CD4-positive, alpha-beta T cell (primary cell): Measurements from ENCODE around the gene COL15A1. TPM values are rescaled to one million over a fixed set of nuclear protein-coding genes. Genes with fewer than 3 reads are reported as not detected.

ENCODE experiments used
- ATAC-seq: fragments of 200-7000 bp; cut with Tn5 transposase; one replicate; pipeline ENCODE4 v1.10.0; 2022; ENCODE audit warnings: mild to moderate bottlenecking; ENCODE audit not compliant: poor library complexity
- CTCF ChIA-PET: fragments of 350-600 bp; sonication (Branson Sonifier 250); formaldehyde crosslinking; loops from one replicate; lab custom pipeline; 2021; ENCODE audit warnings: antibody characterized with exemption, inconsistent platforms; lab: Charles Lee
- POLR2A ChIA-PET: fragments of 350-600 bp; sonication (Branson Sonifier 250); formaldehyde crosslinking; loops from one replicate; lab custom pipeline; 2021; ENCODE audit warnings: antibody characterized with exemption, inconsistent platforms; lab: Charles Lee
- DNase-seq, 14 experiments: peaks; one replicate each; pipeline ENCODE4 v3.0.0-alpha.2; 2013 to 2020; ENCODE audit warnings: mixed read lengths in 2 of 14
- H3K27ac ChIP-seq, 2 donors: one replicate each; pipeline versions ENCODE4 v1.5.1 to v1.7.0; 2013; ENCODE audit warnings: low read length in 2 of 2, low read depth in 1 of 2, mild to moderate bottlenecking in 1 of 2
- H3K27me3 ChIP-seq, 2 experiments: 1 replicate in 1 of 2; 2 replicates in 1 of 2; pipeline versions ENCODE4 v1.6.1 to v1.7.0; 2013; ENCODE audit warnings: low read length in 2 of 2, control low read depth in 1 of 2, mild to moderate bottlenecking in 1 of 2, moderate library complexity in 1 of 2; ENCODE audit not compliant: insufficient read depth in 2 of 2, control insufficient read depth in 1 of 2
- H3K36me3 ChIP-seq: one replicate; pipeline ENCODE4 v1.6.1; 2013; ENCODE audit warnings: low read length, control low read depth; ENCODE audit not compliant: insufficient read depth
- H3K4me1 ChIP-seq: one replicate; pipeline ENCODE4 v1.6.1; 2013; ENCODE audit warnings: low read length, control low read depth; ENCODE audit not compliant: insufficient read depth
- H3K4me3 ChIP-seq: one replicate; pipeline ENCODE4 v1.5.1; 2013; ENCODE audit warnings: mild to moderate bottlenecking, low read length, moderate library complexity
- H3K9me3 ChIP-seq, 2 experiments: 1 replicate in 1 of 2; 2 replicates in 1 of 2; pipeline versions ENCODE4 v1.6.1 to v1.7.0; 2013; ENCODE audit warnings: low read length in 2 of 2, mild to moderate bottlenecking in 2 of 2, control low read depth in 1 of 2, moderate library complexity in 1 of 2; ENCODE audit not compliant: control insufficient read depth in 1 of 2, insufficient read depth in 1 of 2
- H3K27ac Mint-ChIP-seq: one replicate; pipeline ENCODE4 v1.8.0; 2020; ENCODE audit warnings: mixed read lengths
- H3K27me3 Mint-ChIP-seq: one replicate; pipeline ENCODE4 v1.8.0; 2021; ENCODE audit warnings: mixed read lengths
- H3K36me3 Mint-ChIP-seq: one replicate; pipeline ENCODE4 v1.8.0; 2021; ENCODE audit warnings: low read depth, mixed read lengths
- H3K4me1 Mint-ChIP-seq: one replicate; pipeline ENCODE4 v1.8.0; 2021; ENCODE audit warnings: low read depth, mixed read lengths
- H3K4me3 Mint-ChIP-seq: one replicate; pipeline ENCODE4 v1.8.0; 2020; ENCODE audit warnings: mild to moderate bottlenecking, mixed read lengths
- H3K9me3 Mint-ChIP-seq: one replicate; pipeline ENCODE4 v1.8.0; 2020; ENCODE audit warnings: mixed read lengths
- CTCF ChIP-seq: fragments of 200-600 bp; IDR thresholded peaks from one replicate; pipeline ENCODE4 v1.8.0; 2022; ENCODE audit warnings: antibody characterized with exemption, mild to moderate bottlenecking
- intact Hi-C, 2 experiments: fragments of 100-400 bp; cut with DNase I in 1 of 2; cut with micrococcal nuclease in 1 of 2; formaldehyde crosslinking; loops; one replicate each; pipeline versions ENCODE4 v1.15.1 to v1.9.0; 2023 to 2025; cut with DNase I, micrococcal nuclease
- total RNA-seq, 174 experiments: library from RNA in 2 of 174; stranded (reverse) in 2 of 174; gene quantifications; one replicate each; pipeline ENCODE4 v1.2.3 and lab custom pipeline; 2021 to 2026

Gene COL15A1
- total RNA-seq, 2 experiments from 2014 or later = not detected

- Histone ChIP-seq H3K27me3 (peaks cover 45 to 64% of the 10 kb centered on the region in 2 experiments), H3K9me3 (peaks cover 0 to 10% of the 10 kb centered on the region in 2 experiments), H3K4me3 (no peak overlapping the region), H3K36me3 (no peaks in the 10 kb centered on the region), H3K27ac (no peak overlapping the region), H3K4me1 (peaks cover 7% of the 10 kb centered on the region)
- no peak for DNase-seq
- Mint-ChIP-seq H3K4me3 (peak overlapping the region; percentile 11), H3K36me3 (no peaks in the 10 kb centered on the region), H3K4me1 (peaks cover 5% of the 10 kb centered on the region), H3K27me3 (peaks cover 78% of the 10 kb centered on the region), H3K27ac (no peak overlapping the region), H3K9me3 (no peaks in the 10 kb centered on the region)
- no peak for TF ChIP-seq CTCF
- intact Hi-C loops = no loop called here
- ATAC-seq = no peak
- ChIA-PET POLR2A (no interaction called here), CTCF (no interaction called here)
These were observed 488 bp downstream of the COL15A1 start for GRCh38 chr9:98944057-98944733.

GRCh38 chr9:98944734-98945074 lies 997 bp downstream of the COL15A1 start:
- DNase-seq (no peak), ATAC-seq (no peak)
- Histone ChIP-seq H3K36me3 (no peaks in the 10 kb centered on the region), H3K27me3 (peaks cover 45 to 61% of the 10 kb centered on the region in 2 experiments), H3K9me3 (peaks cover 0 to 10% of the 10 kb centered on the region in 2 experiments), H3K4me1 (peaks cover 7% of the 10 kb centered on the region), H3K27ac (no peak overlapping the region), H3K4me3 (no peak overlapping the region)
- Mint-ChIP-seq H3K4me3 (no peak overlapping the region), H3K36me3 (no peaks in the 10 kb centered on the region), H3K4me1 (peaks cover 5% of the 10 kb centered on the region), H3K9me3 (no peaks in the 10 kb centered on the region), H3K27me3 (peaks cover 80% of the 10 kb centered on the region), H3K27ac (no peak overlapping the region)
- intact Hi-C loops = no loop called here
- ChIA-PET POLR2A (no interaction called here), CTCF (no interaction called here)
- TF ChIP-seq CTCF = no peak

- Mint-ChIP-seq H3K9me3 (peaks cover 2% of the 10 kb centered on the region), H3K4me3 (no peak overlapping the region), H3K4me1 (peaks cover 4% of the 10 kb centered on the region), H3K27ac (no peak overlapping the region), H3K36me3 (no peaks in the 10 kb centered on the region), H3K27me3 (peaks cover 60% of the 10 kb centered on the region)
- no peak for TF ChIP-seq CTCF
- H3K9me3 ChIP-seq = peaks cover 0 to 2% of the 10 kb centered on the region in 2 experiments
- no peak overlapping the region for H3K4me3 ChIP-seq
- H3K4me1 ChIP-seq = peaks cover 2% of the 10 kb centered on the region
- no peak overlapping the region for H3K27ac ChIP-seq
- no peak for ATAC-seq
- ChIA-PET CTCF (no interaction called here), POLR2A (no interaction called here)
- intact Hi-C loops = no loop called here
- peaks cover 24 to 32% of the 10 kb centered on the region in 2 experiments for H3K27me3 ChIP-seq
- H3K36me3 ChIP-seq = no peaks in the 10 kb centered on the region
- no peak for DNase-seq
These were observed 5.9 kb downstream of the COL15A1 start for GRCh38 chr9:98949565-98949964.
